GM19397 (cell line): Measurements from ENCODE around the gene SERPINH1.
"Not testable (repeated sequence)": the region's sequence is repeated elsewhere in the genome, so short reads cannot be mapped to it uniquely, and the experiment has no call there.

Experiments used
- ATAC-seq: cut with Tn5 transposase; IDR thresholded peaks from one replicate; pipeline ENCODE4 v1.9.1; 2021; ENCODE audit warnings: mild to moderate bottlenecking, moderate library complexity; ENCODE audit not compliant: unreplicated experiment

SERPINH1 gene

GRCh38 chr11:75572744-75573143 lies 10.7 kb downstream of the SERPINH1 start:
- ATAC-seq: no peak

GRCh38 chr11:75574698-75575602 lies 12.9 kb downstream of the SERPINH1 start:
- ATAC-seq: no peak

- ATAC-seq: no peak
Observed at GRCh38 chr11:75576017-75576416, 14.0 kb downstream of the SERPINH1 start.

- no peak for ATAC-seq
Observed at GRCh38 chr11:75576499-75576918, 14.5 kb downstream of the SERPINH1 start.

- no peak for ATAC-seq
Observed at GRCh38 chr11:75577207-75577606, 15.2 kb downstream of the SERPINH1 start.

GRCh38 chr11:75578977-75579376 lies 16.9 kb downstream of the SERPINH1 start:
- ATAC-seq: no peak

GRCh38 chr11:75579841-75580240 lies 17.8 kb downstream of the SERPINH1 start:
- ATAC-seq: no peak

GRCh38 chr11:75582506-75582894 lies 20.4 kb downstream of the SERPINH1 start:
- no peak for ATAC-seq

- ATAC-seq: peak; percentile 73
Observed at GRCh38 chr11:75582895-75583717, 21.1 kb downstream of the SERPINH1 start.

- ATAC-seq: no peak
Observed at GRCh38 chr11:75583718-75584658, 21.9 kb downstream of the SERPINH1 start.

GRCh38 chr11:75584659-75585292 lies 22.7 kb downstream of the SERPINH1 start:
- not testable (repeated sequence) for ATAC-seq

GRCh38 chr11:75585293-75585670 lies 23.2 kb downstream of the SERPINH1 start:
- no peak for ATAC-seq

GRCh38 chr11:75586395-75586794 lies 24.3 kb downstream of the SERPINH1 start:
- ATAC-seq: no peak

GRCh38 chr11:75588051-75588481 lies 26.0 kb downstream of the SERPINH1 start:
- ATAC-seq: no peak

GRCh38 chr11:75589051-75589450 lies 27.0 kb downstream of the SERPINH1 start:
- ATAC-seq: no peak

GRCh38 chr11:75589933-75590332 lies 27.9 kb downstream of the SERPINH1 start:
- no peak for ATAC-seq

- no peak for ATAC-seq
Observed at GRCh38 chr11:75591371-75591770, 29.3 kb downstream of the SERPINH1 start.

GRCh38 chr11:75591966-75592365 lies 29.9 kb downstream of the SERPINH1 start:
- ATAC-seq: no peak

GRCh38 chr11:75592715-75593114 lies 30.7 kb downstream of the SERPINH1 start:
- ATAC-seq: no peak

- no peak for ATAC-seq
Observed at GRCh38 chr11:75593286-75593915, 31.3 kb downstream of the SERPINH1 start.
